HG02852 (cell line): Measurements from ENCODE around the gene SENP2.
A peak's percentile ranks its signal among the peaks of the same experiment; 100 is the strongest.
"Not testable (repeated sequence)": the region's sequence is repeated elsewhere in the genome, so short reads cannot be mapped to it uniquely, and the experiment has no call there.

Experiments
- ATAC-seq: cut with Tn5 transposase; IDR thresholded peaks from one replicate; pipeline ENCODE4 v1.9.1; 2021; ENCODE audit warnings: mild to moderate bottlenecking, moderate library complexity; ENCODE audit not compliant: unreplicated experiment

The SENP2 gene

DNA sequence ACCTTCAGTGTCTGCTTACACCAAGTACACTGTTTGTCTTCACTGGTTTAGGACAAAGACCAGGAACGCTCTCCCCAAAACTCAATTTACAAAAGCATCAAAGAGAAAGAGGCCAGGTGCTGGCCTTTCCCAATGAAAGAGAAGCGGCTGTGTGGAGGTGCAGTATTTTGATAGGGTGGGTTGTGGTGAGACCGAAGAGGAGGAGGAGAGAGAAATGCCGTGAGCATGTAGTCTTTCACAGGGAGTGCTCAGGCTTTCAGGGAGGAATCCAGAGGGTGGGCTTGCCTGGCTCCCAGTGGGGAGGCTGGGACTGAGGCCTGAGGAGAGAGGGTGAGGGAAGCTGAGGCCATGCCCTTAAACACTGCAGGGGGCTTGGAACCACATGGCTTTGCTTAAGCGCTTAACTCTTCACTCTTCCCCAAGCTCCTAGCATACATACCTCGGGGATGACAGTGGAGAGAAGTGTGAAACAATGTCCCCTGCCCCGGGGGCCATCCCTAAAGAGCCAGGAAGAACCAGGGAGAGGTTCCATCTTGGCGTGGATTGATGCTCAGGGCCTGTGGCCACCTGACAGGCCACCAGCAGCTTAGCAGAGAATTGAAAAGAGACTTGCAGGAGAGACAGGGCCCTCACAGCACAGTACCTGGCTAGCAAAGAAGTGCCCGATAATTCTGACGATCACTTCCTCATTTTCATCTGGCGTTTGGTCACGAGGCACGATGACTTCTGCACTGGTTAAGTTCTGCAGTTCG lies 60.5 kb downstream of the SENP2 start:
- ATAC-seq = no peak

DNA sequence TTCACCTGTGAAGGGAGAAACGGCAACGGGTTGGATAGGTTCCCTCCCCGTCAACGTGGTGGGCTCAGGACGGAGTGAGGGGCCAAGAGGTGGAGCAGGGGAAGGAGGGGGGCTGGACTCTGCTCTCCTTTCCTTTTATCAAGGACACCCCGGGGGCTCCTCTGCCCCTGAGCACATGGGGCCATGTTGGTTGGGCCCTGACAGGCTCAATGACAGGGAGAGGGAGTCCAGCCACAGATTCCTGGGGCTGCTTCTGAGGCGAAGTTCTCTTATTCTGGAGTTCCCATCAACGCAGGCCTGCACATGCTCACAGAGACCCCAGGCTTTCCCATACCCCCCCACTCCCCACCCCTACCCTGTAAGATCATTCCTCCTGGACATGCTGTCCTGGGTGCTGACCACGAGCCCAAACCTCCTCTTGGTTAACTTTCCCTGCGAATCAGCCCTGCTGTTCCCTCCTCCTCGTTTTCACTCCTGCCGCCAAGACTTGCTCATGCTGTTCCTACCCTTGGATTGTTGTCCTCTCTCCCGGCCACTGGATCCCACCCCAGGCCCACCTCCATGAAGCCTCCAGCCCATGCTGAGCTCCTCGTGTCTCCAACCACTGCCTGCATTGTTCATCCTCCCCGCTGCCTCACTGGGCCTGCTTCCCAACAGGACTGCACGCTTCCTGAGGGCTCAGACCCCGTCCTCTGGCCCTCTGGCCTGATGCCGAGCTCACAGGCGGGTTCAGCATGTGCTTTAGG lies 61.2 kb downstream of the SENP2 start:
- no peak for ATAC-seq

DNA sequence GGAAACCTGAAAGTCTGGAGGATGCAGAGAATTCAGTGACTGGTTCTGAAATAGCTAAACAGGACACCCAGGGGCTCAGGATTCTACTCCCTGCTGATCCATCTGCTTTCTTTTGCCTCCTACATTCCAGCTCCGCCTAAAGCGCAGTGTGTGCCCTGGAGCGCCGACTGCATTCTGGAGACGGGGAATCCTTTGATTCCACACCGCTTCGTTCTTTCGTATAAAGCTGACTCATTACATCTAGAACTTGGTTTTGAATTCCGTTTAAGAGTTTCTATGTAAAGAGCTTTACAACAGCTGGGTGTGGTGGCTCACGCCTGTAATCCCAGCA lies 61.8 kb downstream of the SENP2 start:
- no peak for ATAC-seq

- ATAC-seq = no peak
Measured at GRCh38 chr3:185648396-185648795, 62.3 kb downstream of the SENP2 start.

- ATAC-seq = no peak
Measured at GRCh38 chr3:185649414-185649813, 63.3 kb downstream of the SENP2 start.

- no peak for ATAC-seq
Measured at GRCh38 chr3:185651971-185652370, 65.9 kb downstream of the SENP2 start.

DNA sequence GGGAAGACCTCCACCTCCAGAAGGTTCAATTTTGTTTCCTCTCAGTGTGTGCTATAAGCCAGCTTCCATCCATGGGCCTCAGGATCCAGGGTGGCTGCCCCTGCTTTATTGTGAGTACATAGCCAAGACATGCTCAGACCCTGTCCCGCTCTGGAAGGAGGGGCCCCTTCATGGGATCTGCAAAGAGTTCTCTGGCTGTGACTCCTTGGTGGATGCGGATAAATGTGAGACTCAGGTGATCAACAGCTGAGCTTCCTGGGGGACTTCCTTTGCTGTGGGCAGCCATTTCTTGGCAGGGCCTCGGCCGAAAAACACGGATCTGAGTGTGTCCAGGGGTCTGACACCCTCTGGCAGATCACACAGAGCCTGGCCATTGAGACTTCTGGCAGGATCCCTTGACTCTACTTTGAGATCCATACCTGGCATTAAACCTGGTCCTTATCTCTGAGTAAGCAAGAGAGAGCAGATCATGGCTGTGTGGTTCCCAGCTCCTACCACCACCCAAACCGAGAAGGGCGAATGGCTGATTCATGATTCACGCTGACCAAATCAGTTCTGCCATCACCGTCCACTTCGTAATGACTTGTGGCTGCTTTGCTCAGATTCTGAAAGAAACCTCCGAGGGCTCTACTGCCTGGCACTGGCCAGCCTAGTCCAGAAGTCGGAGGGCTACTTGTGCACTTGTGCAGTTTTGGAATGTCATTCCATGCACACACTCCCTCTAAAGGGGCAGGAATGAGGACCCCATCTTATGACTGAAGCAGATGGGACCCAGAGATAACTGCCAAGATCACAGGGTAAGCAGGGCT lies 68.1 kb downstream of the SENP2 start:
- no peak for ATAC-seq

DNA sequence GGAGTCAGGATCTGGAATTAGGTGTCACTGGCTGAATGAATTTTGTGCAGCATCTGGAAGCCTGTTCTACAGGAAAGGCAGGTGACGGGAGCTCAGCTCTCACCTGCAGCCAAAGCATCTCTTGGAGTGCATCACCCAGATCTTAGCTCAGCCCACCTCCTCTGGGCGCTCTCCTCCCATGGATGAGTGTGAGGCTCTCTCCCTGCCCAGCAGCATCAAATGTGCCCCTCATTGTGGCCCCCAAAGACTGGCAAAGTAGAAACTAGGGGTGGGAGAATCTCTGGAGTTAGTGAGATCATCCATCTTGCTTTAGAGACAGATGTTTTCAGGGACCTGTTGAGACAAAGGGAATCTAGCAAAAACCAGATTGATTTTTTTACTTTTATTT lies 68.7 kb downstream of the SENP2 start:
- ATAC-seq = no peak

DNA sequence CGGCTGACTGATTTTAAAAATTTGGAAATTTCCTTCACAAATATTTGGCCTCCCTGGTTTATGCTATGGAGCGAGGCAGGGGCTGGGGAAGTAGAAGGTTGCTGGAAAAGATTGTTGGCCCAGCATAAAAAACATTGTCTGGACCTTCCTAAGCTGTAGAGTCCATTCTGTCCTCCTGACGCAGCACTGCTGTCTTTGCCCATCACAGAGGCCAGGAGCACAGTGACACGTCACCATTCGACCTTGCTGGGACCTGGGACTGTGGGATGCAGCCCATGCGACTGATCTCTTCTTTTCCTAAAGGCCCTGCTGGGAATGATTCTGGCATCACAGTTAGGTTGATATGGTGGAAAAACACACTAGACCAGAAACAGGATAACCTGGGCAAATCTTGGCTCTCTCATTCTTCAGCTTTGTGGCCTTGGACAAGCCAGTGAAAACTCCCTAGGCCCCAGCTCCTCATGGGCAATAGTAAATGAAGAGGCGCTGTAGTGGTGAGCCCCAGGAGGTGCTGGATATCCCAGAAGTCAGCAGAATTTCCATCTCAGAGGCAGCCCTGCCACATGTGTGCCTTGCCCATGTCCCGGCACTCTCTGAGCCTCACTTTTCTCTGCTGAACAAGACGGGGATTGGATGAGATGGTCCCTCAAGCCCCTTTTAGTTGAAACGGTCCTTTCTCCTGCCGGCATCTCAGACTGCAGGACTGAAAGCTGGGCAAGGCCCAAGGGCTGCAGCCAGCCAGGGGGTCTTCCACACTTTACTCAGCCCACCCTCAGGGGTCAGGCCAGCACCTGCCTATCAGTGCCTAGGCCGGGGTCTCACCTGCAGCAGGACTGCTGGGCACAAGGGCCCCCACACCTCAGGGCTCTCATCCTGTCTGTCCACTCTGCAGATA lies 69.6 kb downstream of the SENP2 start:
- no peak for ATAC-seq

GRCh38 chr3:185656321-185656840 lies 70.3 kb downstream of the SENP2 start:
- ATAC-seq = no peak

GRCh38 chr3:185657211-185657610 lies 71.1 kb downstream of the SENP2 start:
- no peak for ATAC-seq

DNA sequence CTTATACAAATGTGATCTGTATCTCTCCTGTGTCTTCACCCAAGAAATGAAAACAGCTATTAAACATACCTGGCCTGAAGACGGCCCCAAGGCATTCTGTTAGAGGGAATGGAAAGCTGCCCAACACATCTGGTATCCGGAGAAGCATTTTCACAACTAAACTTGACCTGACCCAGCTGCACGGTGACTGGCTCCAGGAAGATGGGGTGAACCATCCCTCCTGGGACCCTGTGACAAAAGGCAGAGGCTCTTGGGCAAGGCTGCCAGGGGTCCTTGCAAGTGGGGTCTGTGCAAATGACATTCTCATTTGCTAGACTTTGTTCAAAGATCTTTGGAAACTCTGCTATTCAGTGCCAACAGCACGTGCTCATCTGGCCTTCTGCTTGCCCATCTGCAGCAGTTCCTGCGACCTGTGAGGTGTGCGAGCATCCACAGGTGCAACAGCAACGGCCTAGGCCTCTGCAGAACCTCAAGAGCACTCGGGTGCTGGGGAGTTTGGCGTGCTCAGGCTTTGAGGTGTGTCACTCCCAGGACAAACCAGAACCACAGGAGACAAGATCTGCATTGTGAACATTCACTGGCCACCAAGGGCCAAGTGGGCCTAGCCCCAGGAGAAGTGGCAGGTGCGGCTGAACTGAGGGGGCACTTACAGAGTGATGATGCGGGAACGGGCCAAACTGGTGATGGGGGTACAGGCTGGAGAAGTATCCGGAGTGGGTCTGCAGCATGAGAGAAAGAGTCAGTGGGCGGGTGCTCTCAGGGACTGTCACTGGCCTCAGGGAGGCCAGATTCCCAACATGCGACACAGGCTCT lies 71.8 kb downstream of the SENP2 start:
- ATAC-seq = no peak

- ATAC-seq = no peak
Measured at GRCh38 chr3:185658504-185658912, 72.4 kb downstream of the SENP2 start.

DNA sequence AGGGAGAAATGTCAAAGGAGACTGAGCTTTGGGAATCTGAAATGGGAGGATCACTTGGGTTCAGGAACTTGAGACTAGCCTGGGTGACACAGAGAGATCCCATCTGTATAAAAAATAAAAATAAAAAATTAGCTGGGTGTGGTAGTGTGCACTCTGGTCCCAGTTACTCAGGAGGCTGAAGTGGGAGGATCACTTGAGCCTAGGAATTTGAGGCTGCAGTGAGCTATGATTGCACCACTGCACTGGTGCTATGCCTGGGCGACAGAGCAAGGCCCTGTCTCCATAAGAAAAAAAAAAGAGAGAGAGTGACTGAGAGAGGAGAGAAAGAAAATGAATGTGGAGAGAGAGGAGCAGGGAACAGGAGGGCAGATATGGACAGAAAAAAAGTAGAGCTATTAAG lies 72.8 kb downstream of the SENP2 start:
- ATAC-seq = no peak

- peak; percentile 64 for ATAC-seq
Measured at GRCh38 chr3:185659942-185660921, 74.1 kb downstream of the SENP2 start.

DNA sequence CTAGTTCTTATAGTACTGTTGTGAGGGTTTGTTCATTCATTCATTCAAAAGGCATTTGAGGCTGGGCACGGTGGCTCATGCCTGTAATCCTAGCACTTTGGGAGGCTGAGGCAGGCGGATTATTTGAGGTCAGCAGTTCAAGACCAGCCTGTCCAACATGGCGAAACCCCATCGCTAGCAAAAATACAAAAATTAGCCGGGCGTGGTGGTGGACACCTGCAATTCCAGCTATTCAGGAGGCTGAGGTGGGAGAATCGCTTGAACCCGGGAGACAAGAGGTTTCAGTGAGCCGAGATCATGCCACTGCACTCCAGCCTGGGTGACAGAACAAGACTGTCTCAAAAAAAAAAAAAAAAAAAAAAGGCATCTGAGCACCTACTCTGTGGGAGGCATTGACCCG lies 75.2 kb downstream of the SENP2 start:
- ATAC-seq = not testable (repeated sequence)

- no peak for ATAC-seq
Measured at GRCh38 chr3:185661772-185662171, 75.7 kb downstream of the SENP2 start.

DNA sequence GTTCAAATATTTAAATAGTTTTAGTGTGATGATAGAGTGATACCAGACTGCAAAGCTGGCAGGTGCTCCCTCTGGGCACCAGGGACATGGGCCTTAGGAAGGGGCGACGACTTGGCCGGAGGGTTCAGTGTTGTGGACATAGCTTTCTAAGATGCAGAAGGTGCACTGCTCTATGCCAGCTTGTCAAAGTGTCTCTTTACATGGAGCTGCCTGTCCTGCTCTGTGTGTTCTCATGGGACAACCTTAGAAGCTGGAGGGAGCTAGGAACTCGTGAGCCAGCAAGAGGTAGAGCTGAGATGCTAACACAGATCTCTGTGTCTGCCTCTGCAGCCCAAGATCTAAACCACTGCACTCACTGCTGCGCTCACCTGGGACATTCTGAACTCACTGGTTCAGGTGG lies 77.8 kb downstream of the SENP2 start:
- no peak for ATAC-seq

DNA sequence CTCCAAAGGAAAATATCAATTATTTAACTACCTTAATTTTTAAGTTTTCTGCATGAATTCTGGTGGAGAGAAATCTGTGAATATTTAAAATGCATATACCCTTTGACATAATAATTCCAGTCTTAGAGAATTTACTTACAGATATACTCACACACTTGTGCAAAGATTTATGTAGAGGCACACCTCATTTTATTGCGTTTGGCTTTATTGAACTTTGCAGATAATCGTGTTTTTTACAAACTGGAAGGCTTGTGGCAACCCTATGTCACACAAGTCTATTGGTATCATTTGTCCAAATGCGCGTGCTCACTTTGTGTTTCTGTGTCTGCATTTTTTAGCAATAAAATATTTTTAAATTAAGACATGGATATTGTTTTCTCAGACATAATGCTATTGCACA lies 81.5 kb downstream of the SENP2 start:
- ATAC-seq = no peak
